GM20000 (cell line): ENCODE measurements around the gene PPFIA2.

Experiments
- DNase-seq: peaks from one replicate; pipeline ENCODE4 v3.0.0; 2012; ENCODE audit warnings: low spot score
- TF ChIP-seq, protein P1 (sequence below): IDR thresholded peaks from 2 replicates; pipeline ENCODE4 v1.5.1; 2012; ENCODE audit warnings: mild to moderate bottlenecking, control low read depth; ENCODE audit errors: extremely low read depth, missing control alignments

Gene PPFIA2

GRCh38 chr12:81441629-81442028 is 317.5 kb downstream of the PPFIA2 start:
- TF ChIP-seq, protein P1, sequence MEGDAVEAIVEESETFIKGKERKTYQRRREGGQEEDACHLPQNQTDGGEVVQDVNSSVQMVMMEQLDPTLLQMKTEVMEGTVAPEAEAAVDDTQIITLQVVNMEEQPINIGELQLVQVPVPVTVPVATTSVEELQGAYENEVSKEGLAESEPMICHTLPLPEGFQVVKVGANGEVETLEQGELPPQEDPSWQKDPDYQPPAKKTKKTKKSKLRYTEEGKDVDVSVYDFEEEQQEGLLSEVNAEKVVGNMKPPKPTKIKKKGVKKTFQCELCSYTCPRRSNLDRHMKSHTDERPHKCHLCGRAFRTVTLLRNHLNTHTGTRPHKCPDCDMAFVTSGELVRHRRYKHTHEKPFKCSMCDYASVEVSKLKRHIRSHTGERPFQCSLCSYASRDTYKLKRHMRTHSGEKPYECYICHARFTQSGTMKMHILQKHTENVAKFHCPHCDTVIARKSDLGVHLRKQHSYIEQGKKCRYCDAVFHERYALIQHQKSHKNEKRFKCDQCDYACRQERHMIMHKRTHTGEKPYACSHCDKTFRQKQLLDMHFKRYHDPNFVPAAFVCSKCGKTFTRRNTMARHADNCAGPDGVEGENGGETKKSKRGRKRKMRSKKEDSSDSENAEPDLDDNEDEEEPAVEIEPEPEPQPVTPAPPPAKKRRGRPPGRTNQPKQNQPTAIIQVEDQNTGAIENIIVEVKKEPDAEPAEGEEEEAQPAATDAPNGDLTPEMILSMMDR: no peak
- DNase-seq: no peak

DNA sequence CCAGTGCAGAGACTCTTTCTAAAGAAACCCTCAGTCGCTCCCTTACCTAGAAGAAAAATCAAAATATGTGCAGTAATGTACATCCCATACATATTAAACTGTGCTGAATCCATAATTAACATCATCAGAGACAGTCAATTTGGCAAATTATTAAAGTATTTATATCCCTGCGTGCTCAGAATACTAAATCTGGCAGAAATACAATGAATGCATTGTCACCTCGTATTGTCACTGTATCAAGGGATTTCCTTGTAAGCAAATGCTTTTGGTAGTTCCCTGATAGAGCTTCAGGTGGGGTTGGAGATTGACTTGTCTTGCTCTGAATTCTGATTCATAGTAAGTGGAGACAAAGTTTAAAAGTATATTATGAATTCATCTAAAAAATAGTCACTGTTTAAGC is 319.1 kb downstream of the PPFIA2 start:
- TF ChIP-seq, protein P1: no peak
- DNase-seq: no peak

GRCh38 chr12:81439344-81439743 is 319.8 kb downstream of the PPFIA2 start:
- DNase-seq: no peak
- TF ChIP-seq, protein P1: no peak

DNA sequence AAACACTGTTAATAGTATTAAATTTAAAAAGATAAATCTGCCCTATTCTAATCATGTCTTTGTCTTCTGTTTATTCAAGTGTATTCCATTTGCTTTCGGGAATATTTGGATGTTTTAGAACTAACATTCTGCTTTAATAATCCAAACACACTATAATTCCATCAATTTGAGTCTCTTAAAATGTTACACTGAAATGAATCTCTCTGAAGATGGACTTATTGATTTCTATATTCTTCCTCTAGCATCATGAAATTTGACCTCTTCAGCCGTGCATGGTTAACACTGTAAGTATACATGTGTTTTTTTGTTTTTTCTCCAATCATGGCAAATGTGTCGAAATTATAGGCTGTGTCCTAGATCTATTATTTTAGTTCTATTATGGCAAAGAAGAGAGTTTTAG is 342.1 kb downstream of the PPFIA2 start:
- DNase-seq: no peak

GRCh38 chr12:81416571-81416970 is 342.6 kb downstream of the PPFIA2 start:
- TF ChIP-seq, protein P1: no peak
- no peak for DNase-seq

More for the DNA sequence above, 342.1 kb downstream of the PPFIA2 start:
- TF ChIP-seq, protein P1: no peak

- DNase-seq: no peak
- TF ChIP-seq, protein P1: no peak
Observed at GRCh38 chr12:81414441-81414840, 344.7 kb downstream of the PPFIA2 start.

GRCh38 chr12:81412940-81413339 is 346.2 kb downstream of the PPFIA2 start:
- DNase-seq: no peak
- TF ChIP-seq, protein P1: no peak
